ENCODE data around the gene DNAH3. TPM values are rescaled to one million over a fixed set of nuclear protein-coding genes. Genes with fewer than 3 reads are reported as not detected.

The DNAH3 gene
- total and polyA plus RNA-seq, 2 experiments from 2014 or later = 0.70 to 1.3 TPM

- TF ChIP-seq STAT1 (IDR thresholded peaks at IDR 0.05; ENCODE audit: unreplicated experiment) (no peak), ZNF114 (CRISPR knock-in tag; IDR thresholded peaks at IDR 0.05) (no peak)
- TF ChIP-seq, protein P1, sequence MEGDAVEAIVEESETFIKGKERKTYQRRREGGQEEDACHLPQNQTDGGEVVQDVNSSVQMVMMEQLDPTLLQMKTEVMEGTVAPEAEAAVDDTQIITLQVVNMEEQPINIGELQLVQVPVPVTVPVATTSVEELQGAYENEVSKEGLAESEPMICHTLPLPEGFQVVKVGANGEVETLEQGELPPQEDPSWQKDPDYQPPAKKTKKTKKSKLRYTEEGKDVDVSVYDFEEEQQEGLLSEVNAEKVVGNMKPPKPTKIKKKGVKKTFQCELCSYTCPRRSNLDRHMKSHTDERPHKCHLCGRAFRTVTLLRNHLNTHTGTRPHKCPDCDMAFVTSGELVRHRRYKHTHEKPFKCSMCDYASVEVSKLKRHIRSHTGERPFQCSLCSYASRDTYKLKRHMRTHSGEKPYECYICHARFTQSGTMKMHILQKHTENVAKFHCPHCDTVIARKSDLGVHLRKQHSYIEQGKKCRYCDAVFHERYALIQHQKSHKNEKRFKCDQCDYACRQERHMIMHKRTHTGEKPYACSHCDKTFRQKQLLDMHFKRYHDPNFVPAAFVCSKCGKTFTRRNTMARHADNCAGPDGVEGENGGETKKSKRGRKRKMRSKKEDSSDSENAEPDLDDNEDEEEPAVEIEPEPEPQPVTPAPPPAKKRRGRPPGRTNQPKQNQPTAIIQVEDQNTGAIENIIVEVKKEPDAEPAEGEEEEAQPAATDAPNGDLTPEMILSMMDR (conservative IDR thresholded peaks at IDR 0.05; ENCODE audit: low read depth in 2 of 2) = no peak
Observed at GRCh38 chr16:20984019-20984418, 166.6 kb downstream of the DNAH3 start (continued).

DNA sequence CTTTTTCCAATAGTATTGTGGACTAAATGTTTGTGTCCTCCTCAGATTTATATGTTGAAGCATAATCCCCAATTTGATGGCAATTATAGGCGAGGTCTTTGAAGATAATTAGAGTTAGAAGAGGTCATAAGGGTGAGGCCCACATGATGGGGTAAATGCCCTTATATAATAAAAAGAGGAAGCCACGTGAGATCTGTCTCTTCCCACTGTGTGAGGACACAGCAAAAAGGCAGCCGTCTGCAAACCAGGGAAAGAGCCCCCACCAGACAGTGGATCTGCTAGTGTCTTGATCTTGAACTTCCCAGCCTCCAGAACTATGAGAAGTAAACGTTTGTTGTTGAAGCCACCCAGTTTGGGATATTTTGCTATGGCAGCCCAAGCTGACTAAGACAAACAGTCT is 174.1 kb downstream of the DNAH3 start:
- Mint-ChIP-seq H3K4me3 (no peak overlapping the region), H3K27me3 (ENCODE audit: insufficient read depth, low read depth, poor library complexity) (peaks cover 3% of the 10 kb centered on the region), H3K9me3 (no peaks in the 10 kb centered on the region), H3K36me3 (ENCODE audit: low read depth) (no peaks in the 10 kb centered on the region), H3K27ac (no peak overlapping the region), H3K4me1 (peaks cover 6% of the 10 kb centered on the region)
- Histone ChIP-seq H3K9me2 (ENCODE audit: insufficient read depth) (no peaks in the 10 kb centered on the region), H3K27me3 (ENCODE audit: insufficient read depth) (no peaks in the 10 kb centered on the region), H4K20me1 (replicated peaks; ENCODE audit: insufficient read depth) (no peaks in the 10 kb centered on the region), H2AFZ (no peak overlapping the region), H3K79me2 (replicated peaks; ENCODE audit: insufficient read depth) (no peaks in the 10 kb centered on the region), H3F3A (replicated peaks; ENCODE audit: low read depth) (no peaks in the 10 kb centered on the region), H3K27ac (ENCODE audit: low read depth) (no peak overlapping the region), H3K36me3 (ENCODE audit: insufficient read depth) (no peaks in the 10 kb centered on the region), H3K4me1 (ENCODE audit: insufficient read depth) (peaks cover 2% of the 10 kb centered on the region; the same call in 1 of the 2 replicates), H3K4me3 (no peak overlapping the region), H3K4me2 (no peak overlapping the region)
- DNase-seq (ENCODE audit: low spot score) (no peak), ATAC-seq (no peak)
- TF ChIP-seq POLR2AphosphoS5 (IDR thresholded peaks at IDR 0.05; ENCODE audit: low read depth) (no peak), STAT1 (IDR thresholded peaks at IDR 0.05; ENCODE audit: unreplicated experiment) (no peak), JUNB (IDR thresholded peaks at IDR 0.05; ENCODE audit: unreplicated experiment) (no peak), REST (IDR thresholded peaks at IDR 0.05; ENCODE audit: unreplicated experiment) (no peak), ETS1 (IDR thresholded peaks at IDR 0.05) (no peak), CREB1 (CRISPR knock-in tag; IDR thresholded peaks at IDR 0.05; ENCODE audit: low read depth) (no peak), EZH2phosphoT487 (IDR thresholded peaks at IDR 0.05; ENCODE audit: unreplicated experiment) (no peak)
- TF ChIP-seq, protein P2, sequence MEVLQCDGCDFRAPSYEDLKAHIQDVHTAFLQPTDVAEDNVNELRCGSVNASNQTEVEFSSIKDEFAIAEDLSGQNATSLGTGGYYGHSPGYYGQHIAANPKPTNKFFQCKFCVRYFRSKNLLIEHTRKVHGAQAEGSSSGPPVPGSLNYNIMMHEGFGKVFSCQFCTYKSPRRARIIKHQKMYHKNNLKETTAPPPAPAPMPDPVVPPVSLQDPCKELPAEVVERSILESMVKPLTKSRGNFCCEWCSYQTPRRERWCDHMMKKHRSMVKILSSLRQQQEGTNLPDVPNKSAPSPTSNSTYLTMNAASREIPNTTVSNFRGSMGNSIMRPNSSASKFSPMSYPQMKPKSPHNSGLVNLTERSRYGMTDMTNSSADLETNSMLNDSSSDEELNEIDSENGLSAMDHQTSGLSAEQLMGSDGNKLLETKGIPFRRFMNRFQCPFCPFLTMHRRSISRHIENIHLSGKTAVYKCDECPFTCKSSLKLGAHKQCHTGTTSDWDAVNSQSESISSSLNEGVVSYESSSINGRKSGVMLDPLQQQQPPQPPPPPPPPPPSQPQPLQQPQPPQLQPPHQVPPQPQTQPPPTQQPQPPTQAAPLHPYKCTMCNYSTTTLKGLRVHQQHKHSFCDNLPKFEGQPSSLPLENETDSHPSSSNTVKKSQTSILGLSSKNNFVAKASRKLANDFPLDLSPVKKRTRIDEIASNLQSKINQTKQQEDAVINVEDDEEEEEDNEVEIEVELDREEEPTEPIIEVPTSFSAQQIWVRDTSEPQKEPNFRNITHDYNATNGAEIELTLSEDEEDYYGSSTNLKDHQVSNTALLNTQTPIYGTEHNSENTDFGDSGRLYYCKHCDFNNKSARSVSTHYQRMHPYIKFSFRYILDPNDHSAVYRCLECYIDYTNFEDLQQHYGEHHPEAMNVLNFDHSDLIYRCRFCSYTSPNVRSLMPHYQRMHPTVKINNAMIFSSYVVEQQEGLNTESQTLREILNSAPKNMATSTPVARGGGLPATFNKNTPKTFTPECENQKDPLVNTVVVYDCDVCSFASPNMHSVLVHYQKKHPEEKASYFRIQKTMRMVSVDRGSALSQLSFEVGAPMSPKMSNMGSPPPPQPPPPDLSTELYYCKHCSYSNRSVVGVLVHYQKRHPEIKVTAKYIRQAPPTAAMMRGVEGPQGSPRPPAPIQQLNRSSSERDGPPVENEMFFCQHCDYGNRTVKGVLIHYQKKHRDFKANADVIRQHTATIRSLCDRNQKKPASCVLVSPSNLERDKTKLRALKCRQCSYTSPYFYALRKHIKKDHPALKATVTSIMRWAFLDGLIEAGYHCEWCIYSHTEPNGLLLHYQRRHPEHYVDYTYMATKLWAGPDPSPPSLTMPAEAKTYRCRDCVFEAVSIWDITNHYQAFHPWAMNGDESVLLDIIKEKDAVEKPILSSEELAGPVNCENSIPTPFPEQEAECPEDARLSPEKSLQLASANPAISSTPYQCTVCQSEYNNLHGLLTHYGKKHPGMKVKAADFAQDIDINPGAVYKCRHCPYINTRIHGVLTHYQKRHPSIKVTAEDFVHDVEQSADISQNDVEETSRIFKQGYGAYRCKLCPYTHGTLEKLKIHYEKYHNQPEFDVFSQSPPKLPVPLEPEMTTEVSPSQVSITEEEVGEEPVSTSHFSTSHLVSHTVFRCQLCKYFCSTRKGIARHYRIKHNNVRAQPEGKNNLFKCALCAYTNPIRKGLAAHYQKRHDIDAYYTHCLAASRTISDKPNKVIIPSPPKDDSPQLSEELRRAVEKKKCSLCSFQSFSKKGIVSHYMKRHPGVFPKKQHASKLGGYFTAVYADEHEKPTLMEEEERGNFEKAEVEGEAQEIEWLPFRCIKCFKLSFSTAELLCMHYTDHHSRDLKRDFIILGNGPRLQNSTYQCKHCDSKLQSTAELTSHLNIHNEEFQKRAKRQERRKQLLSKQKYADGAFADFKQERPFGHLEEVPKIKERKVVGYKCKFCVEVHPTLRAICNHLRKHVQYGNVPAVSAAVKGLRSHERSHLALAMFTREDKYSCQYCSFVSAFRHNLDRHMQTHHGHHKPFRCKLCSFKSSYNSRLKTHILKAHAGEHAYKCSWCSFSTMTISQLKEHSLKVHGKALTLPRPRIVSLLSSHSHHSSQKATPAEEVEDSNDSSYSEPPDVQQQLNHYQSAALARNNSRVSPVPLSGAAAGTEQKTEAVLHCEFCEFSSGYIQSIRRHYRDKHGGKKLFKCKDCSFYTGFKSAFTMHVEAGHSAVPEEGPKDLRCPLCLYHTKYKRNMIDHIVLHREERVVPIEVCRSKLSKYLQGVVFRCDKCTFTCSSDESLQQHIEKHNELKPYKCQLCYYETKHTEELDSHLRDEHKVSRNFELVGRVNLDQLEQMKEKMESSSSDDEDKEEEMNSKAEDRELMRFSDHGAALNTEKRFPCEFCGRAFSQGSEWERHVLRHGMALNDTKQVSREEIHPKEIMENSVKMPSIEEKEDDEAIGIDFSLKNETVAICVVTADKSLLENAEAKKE (CRISPR knock-in tag; IDR thresholded peaks at IDR 0.05) = no peak

Measured in GM23338 (cell line).